GM21723 (cell line): Measurements from ENCODE around the gene NRGN.

Experiments
- ATAC-seq: cut with Tn5 transposase; IDR thresholded peaks from one replicate; pipeline ENCODE4 v1.9.1; 2021; ENCODE audit warnings: mild to moderate bottlenecking, moderate library complexity; ENCODE audit not compliant: unreplicated experiment

NRGN gene

GRCh38 chr11:124778281-124778680 lies 38.5 kb downstream of the NRGN start:
- no peak for ATAC-seq

- ATAC-seq = no peak
Measured at GRCh38 chr11:124779568-124779967, 39.8 kb downstream of the NRGN start.

- ATAC-seq = no peak
Measured at GRCh38 chr11:124783002-124783401, 43.3 kb downstream of the NRGN start.

GRCh38 chr11:124784051-124784450 lies 44.3 kb downstream of the NRGN start:
- no peak for ATAC-seq

- ATAC-seq = no peak
Measured at GRCh38 chr11:124788521-124788920, 48.8 kb downstream of the NRGN start.

GRCh38 chr11:124791626-124792341 lies 52.0 kb downstream of the NRGN start:
- ATAC-seq = peak; percentile 87

GRCh38 chr11:124793466-124794278 lies 53.9 kb downstream of the NRGN start:
- ATAC-seq = peak; percentile 55

GRCh38 chr11:124796312-124796711 lies 56.6 kb downstream of the NRGN start:
- ATAC-seq = no peak
